Measurements from ENCODE around the gene ZNF778. TPM values are rescaled to one million over a fixed set of nuclear protein-coding genes. Genes with fewer than 3 reads are reported as not detected.

The ZNF778 gene
- total RNA-seq, 1 donor from 2014 or later = 8.7 TPM

GRCh38 chr16:89279666-89280481 lies 62.4 kb downstream of the ZNF778 start:
- peaks cover 89% of the 10 kb centered on the region for H3K36me3 ChIP-seq
- no peaks in the 10 kb centered on the region for H3K27me3 ChIP-seq (ENCODE audit: low read depth)
- no peak for TF ChIP-seq CTCF (IDR thresholded peaks at IDR 0.05; ENCODE audit: borderline replicate concordance)
- peaks cover 9% of the 10 kb centered on the region for H3K4me1 ChIP-seq
- no peak overlapping the region for H3K4me3 ChIP-seq
- H3K9me3 ChIP-seq (replicated peaks) = no peaks in the 10 kb centered on the region
- intact Hi-C loops (cut with micrococcal nuclease) = no loop called here
- no peak overlapping the region for H3K27ac ChIP-seq (replicated peaks)
- no peak for DNase-seq

- no peak for TF ChIP-seq CTCF (IDR thresholded peaks at IDR 0.05; ENCODE audit: borderline replicate concordance)
- intact Hi-C loops (cut with micrococcal nuclease) = no loop called here
- Histone ChIP-seq H3K27me3 (ENCODE audit: low read depth) (no peaks in the 10 kb centered on the region), H3K4me1 (peaks cover 9% of the 10 kb centered on the region), H3K36me3 (peaks cover 89% of the 10 kb centered on the region), H3K9me3 (replicated peaks) (no peaks in the 10 kb centered on the region), H3K4me3 (no peak overlapping the region), H3K27ac (replicated peaks) (no peak overlapping the region)
- DNase-seq = no peak
These were observed 63.2 kb downstream of the ZNF778 start for GRCh38 chr16:89280546-89281188.

- Histone ChIP-seq H3K9me3 (replicated peaks) (no peaks in the 10 kb centered on the region), H3K4me3 (no peak overlapping the region), H3K27me3 (ENCODE audit: low read depth) (no peaks in the 10 kb centered on the region), H3K36me3 (peaks cover 89% of the 10 kb centered on the region), H3K27ac (replicated peaks) (no peak overlapping the region), H3K4me1 (peaks cover 9% of the 10 kb centered on the region)
- intact Hi-C loops (cut with micrococcal nuclease) = no loop called here
- no peak for DNase-seq
- no peak for TF ChIP-seq CTCF (IDR thresholded peaks at IDR 0.05; ENCODE audit: borderline replicate concordance)
These were observed 63.7 kb downstream of the ZNF778 start for GRCh38 chr16:89281189-89281577.

- intact Hi-C loops (cut with micrococcal nuclease) = no loop called here
- no peak for DNase-seq
- Histone ChIP-seq H3K27ac (replicated peaks) (no peak overlapping the region), H3K9me3 (replicated peaks) (no peaks in the 10 kb centered on the region), H3K36me3 (peaks cover 90% of the 10 kb centered on the region), H3K4me3 (no peak overlapping the region), H3K27me3 (ENCODE audit: low read depth) (no peaks in the 10 kb centered on the region), H3K4me1 (peaks cover 9% of the 10 kb centered on the region)
- no peak for TF ChIP-seq CTCF (IDR thresholded peaks at IDR 0.05; ENCODE audit: borderline replicate concordance)
These were observed 64.3 kb downstream of the ZNF778 start for GRCh38 chr16:89281829-89282228.

- H3K4me3 ChIP-seq = no peak overlapping the region
- H3K36me3 ChIP-seq = peaks cover 93% of the 10 kb centered on the region
- H3K27me3 ChIP-seq (ENCODE audit: low read depth) = no peaks in the 10 kb centered on the region
- H3K27ac ChIP-seq (replicated peaks) = no peak overlapping the region
- intact Hi-C loops (cut with micrococcal nuclease) = no loop called here
- no peaks in the 10 kb centered on the region for H3K9me3 ChIP-seq (replicated peaks)
- DNase-seq = no peak
- no peak for TF ChIP-seq CTCF (IDR thresholded peaks at IDR 0.05; ENCODE audit: borderline replicate concordance)
- peaks cover 7% of the 10 kb centered on the region for H3K4me1 ChIP-seq
These were observed 65.0 kb downstream of the ZNF778 start for GRCh38 chr16:89282523-89282922.
